ENCODE results near the gene ATP6V1G3.

Gene ATP6V1G3

DNA sequence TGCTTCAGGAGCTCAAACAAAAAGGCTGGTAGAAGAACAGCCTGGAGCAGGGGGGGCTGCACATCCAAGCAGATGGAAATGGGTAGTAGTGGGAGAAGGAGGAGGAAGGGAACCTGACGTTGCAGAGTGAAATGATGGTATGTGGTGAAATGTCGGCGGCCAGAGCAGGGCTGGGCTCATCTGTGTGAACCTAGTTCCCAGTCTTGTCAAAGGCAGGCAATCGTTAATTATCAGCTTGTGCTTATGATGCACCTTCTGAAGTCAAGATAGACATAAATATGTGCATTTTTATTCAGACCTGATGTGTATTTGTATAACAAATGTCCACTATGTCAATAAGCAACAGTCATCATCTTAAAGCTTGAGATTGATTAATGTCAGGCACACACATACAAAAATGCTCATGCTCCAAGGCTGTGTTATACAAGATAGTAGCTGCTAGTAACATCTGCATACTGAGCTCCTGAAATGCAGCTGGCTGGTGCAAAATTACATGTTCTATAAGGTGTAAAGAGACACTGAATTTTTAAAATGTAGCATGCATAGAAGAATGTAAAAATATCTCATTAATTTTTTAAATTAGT, 10.6 kb upstream of the ATP6V1G3 start:
- no peak overlapping the region for H2AFZ ChIP-seq (ENCODE audit: low read length)
- no peak overlapping the region for H3K4me2 ChIP-seq (ENCODE audit: low read depth, low read length, poor library complexity, severe bottlenecking)
- H3K4me3 ChIP-seq (ENCODE audit: low read length, poor library complexity, severe bottlenecking) = no peak overlapping the region
- no peak overlapping the region for H3K9ac ChIP-seq (ENCODE audit: low read depth, low read length, poor library complexity, severe bottlenecking)
- no peaks in the 10 kb centered on the region for H4K20me1 ChIP-seq (ENCODE audit: insufficient read depth, low read length, poor library complexity, severe bottlenecking)
- peaks cover 20% of the 10 kb centered on the region for H3K4me1 ChIP-seq (ENCODE audit: insufficient read depth, low read length, poor library complexity, severe bottlenecking)
- H3K36me3 ChIP-seq (ENCODE audit: insufficient read depth, low read length) = no peaks in the 10 kb centered on the region
- H3K9me2 ChIP-seq (replicated peaks; ENCODE audit: low read depth, low read length) = no peaks in the 10 kb centered on the region
- H3K9me3 ChIP-seq (ENCODE audit: insufficient read depth, low read depth, low read length) = no peaks in the 10 kb centered on the region
- H3K79me2 ChIP-seq (ENCODE audit: insufficient read depth, low read length) = no peaks in the 10 kb centered on the region
- H3K27me3 ChIP-seq (ENCODE audit: insufficient read depth, low read length, poor library complexity, severe bottlenecking) = no peaks in the 10 kb centered on the region
- TF ChIP-seq, protein P1, sequence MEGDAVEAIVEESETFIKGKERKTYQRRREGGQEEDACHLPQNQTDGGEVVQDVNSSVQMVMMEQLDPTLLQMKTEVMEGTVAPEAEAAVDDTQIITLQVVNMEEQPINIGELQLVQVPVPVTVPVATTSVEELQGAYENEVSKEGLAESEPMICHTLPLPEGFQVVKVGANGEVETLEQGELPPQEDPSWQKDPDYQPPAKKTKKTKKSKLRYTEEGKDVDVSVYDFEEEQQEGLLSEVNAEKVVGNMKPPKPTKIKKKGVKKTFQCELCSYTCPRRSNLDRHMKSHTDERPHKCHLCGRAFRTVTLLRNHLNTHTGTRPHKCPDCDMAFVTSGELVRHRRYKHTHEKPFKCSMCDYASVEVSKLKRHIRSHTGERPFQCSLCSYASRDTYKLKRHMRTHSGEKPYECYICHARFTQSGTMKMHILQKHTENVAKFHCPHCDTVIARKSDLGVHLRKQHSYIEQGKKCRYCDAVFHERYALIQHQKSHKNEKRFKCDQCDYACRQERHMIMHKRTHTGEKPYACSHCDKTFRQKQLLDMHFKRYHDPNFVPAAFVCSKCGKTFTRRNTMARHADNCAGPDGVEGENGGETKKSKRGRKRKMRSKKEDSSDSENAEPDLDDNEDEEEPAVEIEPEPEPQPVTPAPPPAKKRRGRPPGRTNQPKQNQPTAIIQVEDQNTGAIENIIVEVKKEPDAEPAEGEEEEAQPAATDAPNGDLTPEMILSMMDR (conservative IDR thresholded peaks at IDR 0.05; ENCODE audit: low read length) = no peak
- TF ChIP-seq EZH2phosphoT487 (IDR thresholded peaks at IDR 0.05; ENCODE audit: borderline replicate concordance) = no peak
- no peaks in the 10 kb centered on the region for H3F3A ChIP-seq (ENCODE audit: low read depth)

- TF ChIP-seq, protein P1 (conservative IDR thresholded peaks at IDR 0.05; ENCODE audit: low read length) = no peak
- no peak for TF ChIP-seq EZH2phosphoT487 (IDR thresholded peaks at IDR 0.05; ENCODE audit: borderline replicate concordance)
- Histone ChIP-seq H3K4me3 (ENCODE audit: low read length, poor library complexity, severe bottlenecking) (no peak overlapping the region), H3K79me2 (ENCODE audit: insufficient read depth, low read length) (no peaks in the 10 kb centered on the region), H3K27me3 (ENCODE audit: insufficient read depth, low read length, poor library complexity, severe bottlenecking) (no peaks in the 10 kb centered on the region), H3K36me3 (ENCODE audit: insufficient read depth, low read length) (no peaks in the 10 kb centered on the region), H4K20me1 (ENCODE audit: insufficient read depth, low read length, poor library complexity, severe bottlenecking) (no peaks in the 10 kb centered on the region), H3K9ac (ENCODE audit: low read depth, low read length, poor library complexity, severe bottlenecking) (no peak overlapping the region), H3F3A (ENCODE audit: low read depth) (no peaks in the 10 kb centered on the region), H3K4me1 (ENCODE audit: insufficient read depth, low read length, poor library complexity, severe bottlenecking) (peaks cover 13% of the 10 kb centered on the region), H3K9me2 (replicated peaks; ENCODE audit: low read depth, low read length) (no peaks in the 10 kb centered on the region), H3K4me2 (ENCODE audit: low read depth, low read length, poor library complexity, severe bottlenecking) (no peak overlapping the region), H2AFZ (ENCODE audit: low read length) (no peak overlapping the region), H3K9me3 (ENCODE audit: insufficient read depth, low read depth, low read length) (no peaks in the 10 kb centered on the region)
Observed at GRCh38 chr1:198549866-198550265, 9.4 kb upstream of the ATP6V1G3 start.

DNA sequence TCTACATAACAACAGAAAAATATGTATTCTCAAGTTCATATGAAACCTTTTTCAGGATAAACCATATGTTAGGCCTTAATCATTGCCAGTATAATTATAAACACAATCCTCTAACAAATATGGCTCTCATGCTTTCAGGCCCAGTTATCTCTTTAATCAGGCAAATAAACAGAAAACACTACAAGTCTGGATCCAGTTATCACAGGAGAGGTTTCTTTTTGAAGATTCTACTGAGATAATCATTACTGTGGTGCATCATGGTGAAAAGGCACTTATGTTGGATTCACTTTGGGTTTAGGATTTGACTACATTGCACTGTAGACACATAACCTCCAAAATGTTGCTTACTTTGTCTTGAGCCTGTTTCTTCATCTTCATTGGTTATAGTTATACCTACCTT, 8.4 kb upstream of the ATP6V1G3 start:
- no peak overlapping the region for H3K4me3 ChIP-seq (ENCODE audit: low read length, poor library complexity, severe bottlenecking)
- H3K9me2 ChIP-seq (replicated peaks; ENCODE audit: low read depth, low read length) = no peaks in the 10 kb centered on the region
- peaks cover 9% of the 10 kb centered on the region for H3K4me1 ChIP-seq (ENCODE audit: insufficient read depth, low read length, poor library complexity, severe bottlenecking)
- H3K9ac ChIP-seq (ENCODE audit: low read depth, low read length, poor library complexity, severe bottlenecking) = no peak overlapping the region
- H3K79me2 ChIP-seq (ENCODE audit: insufficient read depth, low read length) = no peaks in the 10 kb centered on the region
- H4K20me1 ChIP-seq (ENCODE audit: insufficient read depth, low read length, poor library complexity, severe bottlenecking) = no peaks in the 10 kb centered on the region
- no peak overlapping the region for H3K4me2 ChIP-seq (ENCODE audit: low read depth, low read length, poor library complexity, severe bottlenecking)
- no peaks in the 10 kb centered on the region for H3F3A ChIP-seq (ENCODE audit: low read depth)
- TF ChIP-seq, protein P1 (conservative IDR thresholded peaks at IDR 0.05; ENCODE audit: low read length) = no peak
- TF ChIP-seq EZH2phosphoT487 (IDR thresholded peaks at IDR 0.05; ENCODE audit: borderline replicate concordance) = no peak
- no peak overlapping the region for H2AFZ ChIP-seq (ENCODE audit: low read length)
- H3K9me3 ChIP-seq (ENCODE audit: insufficient read depth, low read depth, low read length) = no peaks in the 10 kb centered on the region
- H3K27me3 ChIP-seq (ENCODE audit: insufficient read depth, low read length, poor library complexity, severe bottlenecking) = no peaks in the 10 kb centered on the region
- H3K36me3 ChIP-seq (ENCODE audit: insufficient read depth, low read length) = no peaks in the 10 kb centered on the region
